HG03139 (cell line): Measurements from ENCODE around the gene DDX53.

Experiments
- ATAC-seq: cut with Tn5 transposase; IDR thresholded peaks from one replicate; pipeline ENCODE4 v1.9.1; 2021; ENCODE audit not compliant: unreplicated experiment

The DDX53 gene

DNA sequence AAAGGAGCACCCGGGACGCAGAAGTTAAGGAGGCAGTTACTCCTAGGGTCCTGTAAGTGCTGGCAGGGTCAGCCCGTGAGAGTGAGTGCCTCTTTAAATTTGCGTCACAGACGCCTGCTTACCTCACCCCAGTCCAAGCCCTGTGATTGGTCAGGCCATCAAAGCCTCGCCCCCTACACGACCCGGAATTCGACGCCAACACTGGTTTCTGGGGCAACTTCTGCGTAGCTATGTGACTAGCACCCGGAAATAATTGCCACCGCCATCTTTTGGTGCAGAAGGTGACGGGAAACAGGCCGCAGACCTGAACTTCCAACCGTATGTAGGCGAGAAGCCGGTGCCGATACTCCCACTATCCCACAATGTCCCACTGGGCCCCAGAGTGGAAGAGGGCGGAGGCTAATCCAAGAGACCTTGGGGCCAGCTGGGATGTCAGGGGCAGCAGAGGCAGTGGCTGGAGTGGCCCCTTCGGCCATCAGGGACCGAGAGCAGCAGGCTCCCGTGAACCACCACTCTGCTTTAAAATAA lies at the start of gene DDX53:
Gene DDX53, plus strand, starts transcription at position 265 of the 528 bp plus-strand sequence. Its CDS starts 98 bp downstream, at position 363.
- ATAC-seq: no peak

DNA sequence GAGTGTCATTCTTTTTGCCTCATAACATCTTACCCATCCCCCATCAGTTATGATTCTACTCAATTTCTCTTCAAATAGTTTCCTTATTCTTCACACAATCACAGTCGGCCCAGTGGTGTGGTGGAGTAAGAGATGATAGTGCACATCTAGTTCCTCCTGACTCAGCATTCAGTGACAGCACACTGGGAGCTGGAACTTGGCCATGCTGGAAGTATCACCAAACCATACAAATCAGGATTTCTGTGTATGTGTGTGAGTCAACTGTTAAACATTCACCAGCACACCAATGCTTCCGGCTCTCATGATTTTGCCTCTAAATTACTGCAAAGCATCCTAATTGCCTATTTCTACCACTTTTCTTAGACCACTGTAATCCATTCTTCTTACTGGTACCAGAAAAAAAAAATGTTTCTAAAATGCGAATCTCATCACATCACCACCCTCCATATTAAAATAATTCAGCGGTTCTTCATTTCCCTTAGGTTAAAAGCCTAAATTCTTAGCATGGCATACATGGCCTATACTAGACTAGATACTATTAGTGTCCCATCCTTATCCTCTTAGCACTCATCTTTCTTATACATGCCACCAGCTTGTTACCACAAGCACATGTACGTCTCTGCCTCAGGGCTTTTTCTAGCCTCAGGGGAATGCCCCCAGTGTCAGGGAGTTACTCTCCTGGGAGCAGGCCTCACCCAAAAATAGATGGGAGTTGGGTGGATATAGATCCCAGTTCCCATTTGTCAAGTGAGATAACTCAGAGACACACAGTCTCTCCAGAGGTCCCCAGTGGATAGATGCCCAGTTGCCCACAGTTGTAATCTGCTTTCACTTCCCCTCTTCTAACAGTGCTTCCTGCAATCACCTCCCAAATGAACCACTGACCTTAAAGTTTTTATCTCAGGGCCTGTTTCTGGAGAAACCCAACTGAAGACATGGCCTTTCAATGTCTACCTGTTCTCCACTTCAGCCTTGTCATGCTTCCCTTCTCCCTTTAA lies 49.2 kb upstream of the DDX53 start:
- no peak for ATAC-seq

GRCh38 chrX:22952010-22952409 lies 47.8 kb upstream of the DDX53 start:
- ATAC-seq: no peak

DNA sequence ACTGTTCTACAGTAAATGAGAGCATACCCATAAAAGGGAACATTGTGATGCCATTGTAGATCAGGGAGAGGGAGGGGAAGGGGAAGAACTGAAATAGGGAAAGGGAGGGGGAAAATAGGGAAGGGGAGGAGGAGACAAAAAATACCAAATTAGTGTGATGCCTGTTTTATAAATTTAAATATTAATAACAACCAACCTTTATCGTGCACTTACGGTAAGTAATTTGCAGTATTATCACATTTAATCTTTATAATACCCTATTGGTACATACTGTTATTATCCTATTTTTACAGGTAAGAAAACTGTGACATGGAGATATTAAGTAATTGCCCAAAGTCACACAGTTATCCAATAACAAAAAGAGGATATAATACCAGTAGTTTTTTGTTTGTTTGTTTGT lies 41.5 kb upstream of the DDX53 start:
- ATAC-seq: no peak

DNA sequence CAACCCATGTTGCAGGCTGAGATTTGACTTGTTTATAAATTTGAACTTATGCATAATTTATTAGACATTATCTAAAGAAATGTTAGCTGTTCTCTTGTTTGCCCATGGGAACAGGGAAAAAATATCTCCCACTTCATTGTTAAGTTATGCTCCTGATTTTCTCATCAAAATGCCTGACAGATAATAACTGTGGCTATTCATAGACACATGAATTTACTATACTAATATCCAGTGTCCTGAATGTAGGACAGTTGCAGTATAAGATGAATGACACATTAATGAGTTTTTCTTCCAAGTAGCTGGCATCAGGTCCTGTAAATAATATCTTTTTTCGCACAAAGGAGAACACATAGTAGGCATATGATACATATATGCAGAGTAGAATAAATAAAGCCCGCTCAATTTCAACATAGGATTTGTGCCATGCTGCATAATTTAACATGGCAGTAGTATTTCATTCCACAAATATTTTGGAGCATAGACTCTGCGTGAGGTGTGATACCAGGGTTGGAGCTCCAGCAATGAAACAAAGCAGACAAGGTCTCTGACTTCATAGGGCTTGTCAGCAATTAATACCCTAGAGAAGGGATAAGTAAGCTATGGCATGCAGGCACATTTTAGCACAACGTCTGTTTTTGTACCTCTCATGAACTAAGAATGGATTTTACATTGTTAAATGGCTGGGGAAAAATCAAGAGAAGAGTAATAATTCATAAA lies 40.4 kb upstream of the DDX53 start:
- ATAC-seq: no peak

- ATAC-seq: no peak
Measured at GRCh38 chrX:22963196-22963595, 36.6 kb upstream of the DDX53 start.

DNA sequence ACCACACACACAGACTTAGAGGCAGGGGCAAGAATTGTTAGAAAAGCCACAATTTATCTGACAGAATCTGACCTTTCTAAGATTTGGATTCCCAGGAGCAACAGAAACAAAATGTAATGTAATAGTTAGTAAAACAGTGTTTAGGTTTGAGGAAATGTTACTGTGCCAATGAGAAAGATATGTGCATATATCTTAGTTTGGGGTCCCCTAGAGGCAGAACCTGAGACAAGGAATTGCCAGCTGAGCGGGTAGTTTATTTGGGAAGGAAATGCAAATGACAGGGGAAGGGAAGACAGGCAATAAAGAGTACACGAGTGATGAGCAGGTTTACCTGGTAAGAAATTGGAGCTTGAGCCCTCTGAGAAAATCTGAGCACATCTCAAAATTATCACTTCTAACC lies 31.3 kb upstream of the DDX53 start:
- ATAC-seq: no peak

DNA sequence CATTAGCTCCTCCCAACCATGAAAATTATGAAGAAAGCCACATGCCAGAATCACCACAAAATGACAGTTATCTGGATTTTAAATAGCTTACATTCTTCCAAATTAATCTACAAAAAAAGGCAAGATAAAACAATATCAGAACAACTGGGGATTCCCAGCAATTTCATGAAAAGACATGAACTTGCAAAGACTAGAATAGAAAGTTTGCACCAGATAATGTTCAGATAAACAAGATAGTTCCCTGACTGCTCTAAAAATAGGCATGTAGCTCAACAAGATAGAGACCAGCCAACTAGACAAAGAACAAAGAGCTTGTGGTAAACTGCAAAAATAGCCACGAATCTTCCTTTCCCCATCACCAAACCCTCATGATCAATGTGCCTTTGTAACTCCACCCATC lies 30.3 kb upstream of the DDX53 start:
- ATAC-seq: no peak

DNA sequence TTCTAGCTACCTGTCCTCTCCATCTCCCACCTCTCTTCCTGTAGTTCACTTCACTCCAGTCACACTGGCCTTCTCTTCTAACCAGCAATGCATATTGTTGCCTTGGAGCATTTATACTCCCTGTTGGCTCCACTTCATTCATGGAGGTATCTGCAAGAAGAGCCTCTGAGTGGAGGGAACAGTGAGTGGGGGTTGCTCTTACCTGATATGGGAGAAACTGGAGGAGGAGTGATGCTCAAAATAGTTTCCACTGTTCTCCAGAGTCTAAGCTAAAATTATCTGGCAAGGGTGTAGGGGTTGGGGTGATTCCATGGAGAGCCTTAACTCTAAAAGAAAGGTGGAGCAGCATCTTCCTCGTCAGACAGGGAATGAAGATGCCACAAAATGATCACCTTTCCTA lies 28.9 kb upstream of the DDX53 start:
- no peak for ATAC-seq

DNA sequence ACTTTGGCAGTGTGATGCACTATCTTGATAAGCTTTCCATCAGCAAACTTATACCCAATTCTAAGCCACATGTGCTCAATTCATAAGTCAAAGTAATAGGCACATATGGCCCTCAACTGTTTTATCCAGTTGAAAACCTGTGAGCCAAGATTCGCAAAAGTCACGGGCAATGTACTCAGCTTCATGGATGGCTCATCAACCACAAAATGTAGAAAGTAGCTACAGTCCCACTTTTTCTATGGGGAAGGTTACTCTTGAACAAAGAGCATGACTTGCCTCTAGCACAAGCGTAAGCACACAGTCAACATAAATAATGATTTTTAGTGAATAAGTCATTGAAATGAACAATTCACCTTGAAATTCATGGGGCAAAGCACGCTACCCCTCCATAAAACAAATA lies 25.1 kb upstream of the DDX53 start:
- no peak for ATAC-seq

DNA sequence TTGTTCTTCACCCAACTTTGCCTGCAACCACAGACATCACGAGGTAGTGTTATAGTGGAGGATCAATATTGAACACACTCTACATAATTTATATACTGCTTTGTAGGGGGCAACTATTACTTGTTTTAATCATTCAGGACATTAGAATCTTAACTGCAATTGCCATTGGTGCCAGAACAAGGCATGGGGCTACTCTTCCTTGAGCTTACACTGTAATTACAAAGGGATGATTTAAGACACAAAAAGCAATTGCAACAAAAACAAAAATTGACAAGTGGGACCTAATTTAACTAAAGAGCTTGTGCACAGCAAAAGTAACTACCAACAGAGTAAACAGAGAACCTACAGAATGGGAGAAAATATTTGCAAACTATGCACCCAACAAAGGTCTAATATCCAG lies 24.0 kb upstream of the DDX53 start:
- ATAC-seq: no peak

- no peak for ATAC-seq
Measured at GRCh38 chrX:22985958-22986357, 13.8 kb upstream of the DDX53 start.

DNA sequence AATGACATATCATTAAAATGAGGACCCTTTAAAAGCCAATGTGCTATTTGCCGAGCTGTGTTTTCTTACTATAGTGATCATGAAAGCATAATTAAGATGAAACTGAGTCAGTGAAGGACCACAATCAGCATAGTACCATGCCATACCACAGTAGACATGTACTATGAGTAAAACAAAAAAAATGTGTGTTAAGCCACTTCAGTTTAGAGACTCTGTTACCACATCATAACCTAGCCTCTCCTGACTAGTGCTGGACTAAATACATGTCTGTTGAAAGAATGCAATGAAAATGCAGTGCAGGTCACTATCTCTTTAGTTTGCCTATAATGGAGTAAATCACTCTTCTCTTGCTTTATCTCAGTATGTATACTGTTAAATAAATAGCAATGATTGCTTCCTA lies 12.3 kb upstream of the DDX53 start:
- no peak for ATAC-seq

- ATAC-seq: no peak
Measured at GRCh38 chrX:23003116-23003515, 3.4 kb downstream of the DDX53 start.

- ATAC-seq: no peak
Measured at GRCh38 chrX:23008431-23009099, 8.8 kb downstream of the DDX53 start.

DNA sequence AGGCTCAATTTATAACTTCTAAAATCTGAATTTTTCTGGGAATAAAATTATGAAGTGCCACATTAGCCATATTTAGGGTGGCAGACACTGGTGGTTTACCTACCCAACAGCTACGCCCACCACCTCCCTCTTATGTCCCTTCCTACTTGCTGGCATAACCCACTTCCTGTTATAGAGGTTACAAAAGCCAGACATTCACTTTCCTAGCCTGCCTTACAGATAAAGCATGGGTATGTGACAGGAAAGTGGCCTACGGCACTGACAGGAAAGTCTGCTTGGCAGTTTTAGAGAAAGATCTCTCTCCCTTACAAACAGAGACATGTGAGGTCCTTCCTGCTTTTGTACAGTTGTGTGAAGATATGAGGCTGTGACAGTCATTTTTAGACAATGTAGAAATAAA lies 12.4 kb downstream of the DDX53 start:
- ATAC-seq: no peak

GRCh38 chrX:23012636-23013035 lies 12.9 kb downstream of the DDX53 start:
- ATAC-seq: no peak

GRCh38 chrX:23013366-23013765 lies 13.6 kb downstream of the DDX53 start:
- ATAC-seq: no peak

DNA sequence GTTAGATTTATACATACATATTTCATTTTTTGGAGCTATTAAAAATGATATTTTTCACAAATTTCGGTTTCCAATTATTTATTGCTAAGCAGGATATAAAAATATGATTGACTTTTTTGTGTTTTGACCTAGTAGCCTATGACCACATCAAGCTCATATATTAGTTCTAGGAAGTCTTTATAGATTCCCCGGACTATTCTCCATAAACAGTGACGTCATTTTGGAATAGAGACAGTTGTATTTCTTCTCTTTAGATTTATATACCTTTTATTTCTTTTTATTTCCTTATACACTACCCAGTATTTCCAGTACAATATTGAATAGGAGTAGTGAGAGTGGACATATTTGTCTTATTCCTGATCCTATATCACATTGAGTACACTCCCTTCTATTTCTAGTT lies 31.8 kb downstream of the DDX53 start:
- no peak for ATAC-seq

GRCh38 chrX:23035493-23035892 lies 35.7 kb downstream of the DDX53 start:
- no peak for ATAC-seq

- no peak for ATAC-seq
Measured at GRCh38 chrX:23046443-23046842, 46.7 kb downstream of the DDX53 start.
